SU-DHL-6 (cell line): ENCODE measurements around the gene UBE2A.

ENCODE experiments used
- H2AFZ ChIP-seq: fragments of 200-600 bp; sonication (generic); 2 replicates; pipeline ENCODE4 v1.6.1; 2014; ENCODE audit warnings: low read depth, mild to moderate bottlenecking, moderate library complexity, mixed read lengths, antibody characterized with exemption, low read length; ENCODE audit not compliant: severe bottlenecking
- H3F3A ChIP-seq: fragments of 200-600 bp; shearing (Covaris generic); 2 replicates; pipeline ENCODE4 v1.6.0; 2016; ENCODE audit warnings: antibody characterized with exemption, mild to moderate bottlenecking; ENCODE audit not compliant: insufficient read depth
- H3K27ac ChIP-seq: fragments of 200-600 bp; sonication (generic); 2 replicates; pipeline ENCODE4 v1.5.1; 2016; ENCODE audit warnings: low read depth, mild to moderate bottlenecking, low read length, moderate library complexity, mixed read lengths
- H3K27me3 ChIP-seq: fragments of 200-600 bp; sonication (generic), shearing (Covaris generic); 2 replicates; pipeline ENCODE4 v1.6.0; 2014; ENCODE audit warnings: mild to moderate bottlenecking, low read length
- H3K36me3 ChIP-seq: fragments of 200-600 bp; sonication (generic); 2 replicates; pipeline ENCODE4 v1.6.1; 2014; ENCODE audit warnings: mild to moderate bottlenecking, low read length, mixed read lengths
- H3K4me2 ChIP-seq: fragments of 300-600, 200-600 bp; shearing (Covaris generic), sonication (generic); 2 replicates; pipeline ENCODE4 v1.6.0; 2014; ENCODE audit warnings: low read length, low read depth, mild to moderate bottlenecking; ENCODE audit not compliant: poor library complexity, severe bottlenecking
- H3K4me3 ChIP-seq: fragments of 200-600 bp; sonication (generic); 2 replicates; pipeline ENCODE4 v1.5.1; 2014; ENCODE audit warnings: antibody characterized with exemption, low read length, mild to moderate bottlenecking, mixed read lengths; ENCODE audit not compliant: insufficient read depth, poor library complexity, severe bottlenecking
- H3K79me2 ChIP-seq: fragments of 200-600 bp; sonication (generic); 2 replicates; pipeline ENCODE4 v1.6.1; 2014; ENCODE audit warnings: mild to moderate bottlenecking, low read length, moderate library complexity; ENCODE audit not compliant: insufficient read depth
- H3K9ac ChIP-seq: fragments of 200-600 bp; sonication (generic); 2 replicates; pipeline ENCODE4 v1.7.0; 2014; ENCODE audit warnings: mild to moderate bottlenecking, low read length
- H3K9me2 ChIP-seq: fragments of 200-600 bp; sonication (generic); replicated peaks from 2 replicates; pipeline ENCODE4 v1.6.1; 2014; ENCODE audit warnings: low read length; ENCODE audit not compliant: insufficient read depth
- H3K9me3 ChIP-seq: fragments of 200-600 bp; sonication (generic); 2 replicates; pipeline ENCODE4 v1.6.1; 2014; ENCODE audit warnings: low read length, mixed read lengths; ENCODE audit not compliant: insufficient read depth
- H4K20me1 ChIP-seq: fragments of 200-600 bp; sonication (generic); 2 replicates; pipeline ENCODE4 v1.6.1; 2014; ENCODE audit warnings: low read depth, mild to moderate bottlenecking, antibody characterized with exemption, low read length, moderate library complexity, mixed read lengths
- EZH2phosphoT487 ChIP-seq: fragments of 200-600 bp; sonication (generic), shearing (Covaris generic); conservative IDR thresholded peaks from 2 replicates; pipeline ENCODE4 v1.6.1; 2018; ENCODE audit warnings: mild to moderate bottlenecking, antibody characterized with exemption, low read length, moderate library complexity, mixed read lengths
- TF ChIP-seq, protein P1 (sequence below): fragments of 200-600 bp; sonication (generic); IDR thresholded peaks from one replicate; pipeline ENCODE4 v1.5.1; 2017; ENCODE audit warnings: antibody characterized with exemption, mild to moderate bottlenecking, low read length, moderate library complexity; ENCODE audit not compliant: insufficient read depth, poor library complexity, severe bottlenecking

Gene UBE2A

DNA sequence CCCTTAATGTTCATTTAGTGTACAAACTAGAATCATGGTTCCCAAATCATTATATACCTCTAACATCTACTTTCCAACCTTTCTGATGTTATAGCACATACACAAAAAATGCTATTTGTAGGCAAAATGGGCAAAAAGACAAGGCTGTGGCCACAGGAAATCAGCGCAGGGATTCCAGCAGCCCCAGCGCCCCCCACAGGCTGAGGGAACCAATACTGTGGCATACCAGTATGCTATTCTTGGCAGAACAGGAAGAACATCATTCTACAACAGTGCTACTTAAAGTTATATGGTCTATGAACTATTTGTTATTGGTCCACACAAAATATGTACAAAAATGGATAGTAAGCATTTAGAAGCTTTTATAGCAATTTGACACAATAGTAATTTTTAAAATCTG lies 34.5 kb upstream of the UBE2A start:
- Histone ChIP-seq H3K9me3 (no peaks in the 10 kb centered on the region), H4K20me1 (no peaks in the 10 kb centered on the region), H3K9ac (no peak overlapping the region), H3K27ac (no peak overlapping the region), H3F3A (no peaks in the 10 kb centered on the region), H2AFZ (no peak overlapping the region), H3K9me2 (no peaks in the 10 kb centered on the region), H3K79me2 (no peaks in the 10 kb centered on the region), H3K4me3 (no peak overlapping the region), H3K36me3 (no peaks in the 10 kb centered on the region), H3K27me3 (no peaks in the 10 kb centered on the region), H3K4me2 (no peak overlapping the region)
- TF ChIP-seq, protein P1, sequence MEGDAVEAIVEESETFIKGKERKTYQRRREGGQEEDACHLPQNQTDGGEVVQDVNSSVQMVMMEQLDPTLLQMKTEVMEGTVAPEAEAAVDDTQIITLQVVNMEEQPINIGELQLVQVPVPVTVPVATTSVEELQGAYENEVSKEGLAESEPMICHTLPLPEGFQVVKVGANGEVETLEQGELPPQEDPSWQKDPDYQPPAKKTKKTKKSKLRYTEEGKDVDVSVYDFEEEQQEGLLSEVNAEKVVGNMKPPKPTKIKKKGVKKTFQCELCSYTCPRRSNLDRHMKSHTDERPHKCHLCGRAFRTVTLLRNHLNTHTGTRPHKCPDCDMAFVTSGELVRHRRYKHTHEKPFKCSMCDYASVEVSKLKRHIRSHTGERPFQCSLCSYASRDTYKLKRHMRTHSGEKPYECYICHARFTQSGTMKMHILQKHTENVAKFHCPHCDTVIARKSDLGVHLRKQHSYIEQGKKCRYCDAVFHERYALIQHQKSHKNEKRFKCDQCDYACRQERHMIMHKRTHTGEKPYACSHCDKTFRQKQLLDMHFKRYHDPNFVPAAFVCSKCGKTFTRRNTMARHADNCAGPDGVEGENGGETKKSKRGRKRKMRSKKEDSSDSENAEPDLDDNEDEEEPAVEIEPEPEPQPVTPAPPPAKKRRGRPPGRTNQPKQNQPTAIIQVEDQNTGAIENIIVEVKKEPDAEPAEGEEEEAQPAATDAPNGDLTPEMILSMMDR, result no peak
- TF ChIP-seq EZH2phosphoT487, result no peak

DNA sequence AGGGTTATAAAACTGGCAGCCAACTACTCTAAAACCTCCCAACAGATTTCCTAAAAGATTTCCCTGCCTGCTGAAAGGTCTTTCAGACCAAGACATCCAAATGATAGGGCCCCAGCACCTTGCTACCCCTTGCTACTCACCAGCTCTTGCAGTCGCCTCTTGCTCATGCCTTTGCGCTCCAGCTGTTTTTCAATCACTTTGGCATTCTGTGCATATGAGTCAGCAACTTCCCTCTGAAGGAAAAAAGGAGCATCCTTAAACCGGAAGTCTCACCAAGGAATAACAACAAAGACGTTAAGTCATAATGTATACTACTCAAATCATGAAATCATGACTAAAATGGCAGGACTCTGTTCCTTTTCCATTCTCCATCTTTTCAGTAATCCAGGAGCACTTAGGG lies 33.2 kb upstream of the UBE2A start:
- Histone ChIP-seq H3K27me3 (no peaks in the 10 kb centered on the region), H2AFZ (no peak overlapping the region), H3K9ac (no peak overlapping the region), H3K9me3 (no peaks in the 10 kb centered on the region), H3K4me2 (no peak overlapping the region), H3K27ac (no peak overlapping the region), H3K36me3 (no peaks in the 10 kb centered on the region), H4K20me1 (no peaks in the 10 kb centered on the region), H3F3A (no peaks in the 10 kb centered on the region), H3K79me2 (no peaks in the 10 kb centered on the region; the same call in 1 of the 2 replicates), H3K9me2 (no peaks in the 10 kb centered on the region), H3K4me3 (no peak overlapping the region)
- TF ChIP-seq, protein P1, result no peak
- no peak for TF ChIP-seq EZH2phosphoT487

DNA sequence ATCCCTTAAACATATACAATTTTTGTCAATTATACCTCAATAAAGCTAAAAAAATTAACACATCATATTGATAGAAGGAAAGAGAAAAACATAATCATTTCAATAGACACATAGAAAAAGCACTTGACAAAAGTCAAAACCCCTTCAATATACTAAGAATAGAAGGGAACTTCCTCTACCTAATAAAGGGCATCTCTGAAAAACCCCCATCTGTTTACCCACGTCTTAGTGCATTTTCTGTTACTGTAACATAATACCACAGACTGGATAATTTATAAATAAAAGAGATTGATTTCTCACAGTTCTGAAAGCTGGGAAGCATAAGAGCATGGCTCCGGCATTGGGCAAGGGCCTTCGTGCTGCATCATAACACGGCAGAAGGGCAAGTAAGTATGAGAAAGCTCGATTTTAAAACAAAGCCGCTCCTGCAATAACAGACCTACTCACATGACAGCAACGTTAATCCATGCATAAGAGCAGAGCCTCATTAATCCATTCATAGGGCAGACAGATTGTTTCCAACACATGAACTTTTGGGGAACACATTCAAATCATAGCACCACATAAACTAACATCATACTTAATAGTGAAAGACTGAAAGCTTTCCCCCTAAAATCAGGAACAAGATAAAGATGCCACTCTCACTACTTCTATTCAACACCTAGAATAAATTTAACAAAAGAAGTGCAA lies 24.9 kb upstream of the UBE2A start:
- H3K4me2 ChIP-seq, result peak overlapping the region; percentile 57

More for the DNA sequence above, 24.9 kb upstream of the UBE2A start:
- Histone ChIP-seq H3K27me3 (no peaks in the 10 kb centered on the region), H3K9me2 (no peaks in the 10 kb centered on the region), H3F3A (no peaks in the 10 kb centered on the region), H3K36me3 (no peaks in the 10 kb centered on the region), H4K20me1 (no peaks in the 10 kb centered on the region), H3K27ac (peak overlapping the region; percentile 44; the same call in 1 of the 2 replicates), H2AFZ (no peak overlapping the region), H3K9me3 (no peaks in the 10 kb centered on the region), H3K9ac (peak overlapping the region; percentile 22; the same call in 1 of the 2 replicates), H3K4me3 (peak overlapping the region; percentile 26), H3K79me2 (peaks cover 3% of the 10 kb centered on the region; the same call in 1 of the 2 replicates)
- TF ChIP-seq, protein P1, result no peak
- TF ChIP-seq EZH2phosphoT487, result no peak
